Activated T-cell treated with anti-CD3 and anti-CD28 coated beads, Interleukin-2, amount 50 U/mL, for 4 hours (primary cell): Measurements from ENCODE around the gene INHA. TPM values are rescaled to one million over a fixed set of nuclear protein-coding genes. Genes with fewer than 3 reads are reported as not detected.

ENCODE experiments used
- ATAC-seq, 2 donors: fragments of 200-7000 bp; cut with Tn5 transposase; one replicate each; pipeline ENCODE4 v1.10.0; 2021
- DNase-seq: peaks from one replicate; pipeline ENCODE4 v3.0.0-alpha.2; 2020
- H3K27me3 Mint-ChIP-seq: one replicate; pipeline ENCODE4 v1.8.0; 2021; ENCODE audit warnings: low read depth, mixed read lengths
- H3K36me3 Mint-ChIP-seq: one replicate; pipeline ENCODE4 v1.8.0; 2022; ENCODE audit warnings: mixed read lengths; ENCODE audit not compliant: insufficient read depth
- H3K4me1 Mint-ChIP-seq: one replicate; pipeline ENCODE4 v1.8.0; 2021; ENCODE audit warnings: low read depth, mixed read lengths
- H3K4me3 Mint-ChIP-seq: one replicate; pipeline ENCODE4 v1.8.0; 2021; ENCODE audit warnings: mild to moderate bottlenecking, moderate library complexity, mixed read lengths
- H3K9me3 Mint-ChIP-seq: one replicate; pipeline ENCODE4 v1.8.0; 2021; ENCODE audit warnings: mixed read lengths
- total RNA-seq, 3 donors: library from RNA; stranded (reverse); gene quantifications; one replicate each; pipeline ENCODE4 v1.2.1, GENCODE V29; 2021

INHA gene
- total RNA-seq, 3 donors from 2014 or later: not detected

GRCh38 chr2:219547621-219548020 is 24.5 kb upstream of the INHA start:
- DNase-seq: no peak
- peaks cover 17% of the 10 kb centered on the region for H3K27me3 Mint-ChIP-seq
- no peaks in the 10 kb centered on the region for H3K9me3 Mint-ChIP-seq
- no peaks in the 10 kb centered on the region for H3K36me3 Mint-ChIP-seq
- H3K4me1 Mint-ChIP-seq: peaks cover 16% of the 10 kb centered on the region
- no peak overlapping the region for H3K4me3 Mint-ChIP-seq
- ATAC-seq: no peak

DNA sequence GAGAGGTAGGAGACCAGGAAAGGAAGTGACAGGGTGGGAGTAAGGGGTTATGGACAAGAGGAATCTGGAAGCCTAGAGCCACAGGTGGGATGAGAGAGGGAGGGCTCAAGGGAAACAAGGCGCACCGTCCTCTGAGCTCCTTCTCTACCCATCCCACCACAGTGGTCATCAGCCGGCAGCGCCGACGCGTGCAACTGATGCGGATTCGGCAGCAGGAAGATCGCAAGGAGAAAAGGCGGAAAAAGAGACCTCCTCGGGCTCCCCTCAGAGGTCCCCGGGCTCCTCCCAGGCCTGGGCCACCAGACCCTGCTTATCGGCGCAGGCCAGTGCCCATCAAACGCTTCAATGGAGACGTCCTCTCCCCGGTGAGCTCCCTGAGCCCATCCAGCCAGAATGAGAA is 23.1 kb upstream of the INHA start:
- H3K27me3 Mint-ChIP-seq: peaks cover 28% of the 10 kb centered on the region
- DNase-seq (no peak), ATAC-seq (no peak)
- peaks cover 16% of the 10 kb centered on the region for H3K4me1 Mint-ChIP-seq
- H3K36me3 Mint-ChIP-seq: no peaks in the 10 kb centered on the region
- no peaks in the 10 kb centered on the region for H3K9me3 Mint-ChIP-seq
- H3K4me3 Mint-ChIP-seq: no peak overlapping the region

DNA sequence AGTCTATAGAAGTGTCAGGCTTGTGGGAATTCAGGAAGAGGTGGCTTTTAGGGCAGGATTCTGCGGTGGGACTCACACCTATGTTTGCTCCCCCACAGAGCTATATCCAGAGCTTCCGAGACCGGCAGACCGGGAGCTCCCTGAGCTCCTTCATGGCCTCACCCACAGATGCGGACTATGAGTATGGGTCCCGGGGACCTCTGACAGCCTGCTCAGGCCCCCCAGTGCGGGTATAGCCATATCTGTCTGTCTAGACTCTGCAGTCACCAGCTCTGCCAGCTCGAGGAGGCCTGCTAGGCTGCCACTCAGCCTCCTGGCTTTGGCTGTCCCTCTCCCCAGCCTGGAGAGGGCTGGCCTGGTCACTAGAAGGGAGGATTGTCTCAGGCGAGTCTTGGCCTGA is 22.5 kb upstream of the INHA start:
- Mint-ChIP-seq H3K9me3 (no peaks in the 10 kb centered on the region), H3K36me3 (no peaks in the 10 kb centered on the region), H3K4me1 (peaks cover 11% of the 10 kb centered on the region), H3K4me3 (no peak overlapping the region), H3K27me3 (peaks cover 34% of the 10 kb centered on the region)
- no peak for ATAC-seq
- no peak for DNase-seq

DNA sequence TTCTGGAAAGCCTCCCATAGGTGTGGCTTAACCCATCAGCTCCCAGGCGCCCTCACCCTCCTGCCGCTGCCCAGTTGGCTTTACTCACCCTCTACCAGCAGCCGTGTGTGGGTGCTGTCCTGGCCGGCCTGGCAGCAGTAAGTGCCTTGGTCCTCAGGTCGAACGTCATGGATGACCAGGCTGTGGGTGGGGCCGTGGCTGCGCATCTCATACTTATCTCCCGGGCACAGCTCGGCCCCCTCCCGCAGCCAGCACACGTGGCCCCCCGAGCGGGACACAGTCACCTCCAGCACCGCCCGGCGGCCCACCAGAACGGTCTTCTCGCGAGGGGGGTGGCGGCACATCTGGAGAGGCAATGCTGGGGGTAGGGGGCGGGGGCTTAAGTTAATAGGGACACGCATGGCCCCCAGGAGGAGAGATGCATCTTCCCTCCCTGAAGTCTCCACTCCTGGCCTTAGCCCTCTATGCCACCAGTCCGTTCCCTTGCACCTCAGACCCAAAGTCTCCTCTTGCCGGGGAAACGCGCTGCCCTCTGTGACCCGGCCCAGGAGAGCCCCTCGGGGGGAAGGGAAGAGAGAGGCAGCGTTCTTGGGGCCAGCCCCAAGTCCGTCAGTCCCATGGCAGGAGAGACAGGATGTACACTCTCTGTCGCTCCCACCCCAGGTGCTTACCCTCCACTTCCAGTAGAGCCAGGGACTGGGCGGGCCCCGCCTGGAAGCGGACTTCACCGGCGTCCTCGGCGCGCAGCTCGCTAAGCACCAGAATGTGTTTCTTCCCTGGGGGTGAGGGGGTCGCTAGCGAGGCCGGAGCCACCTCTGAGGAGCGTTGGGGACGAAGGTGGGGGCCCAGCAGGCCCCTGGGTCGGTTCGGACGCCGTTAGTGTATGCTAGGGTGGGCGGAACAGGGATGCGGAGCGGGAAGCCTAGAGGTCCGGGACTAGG is 20.4 kb upstream of the INHA start:
- DNase-seq (no peak), ATAC-seq (peak; percentile 23 to 33)
- peaks cover 8% of the 10 kb centered on the region for H3K4me1 Mint-ChIP-seq
- H3K36me3 Mint-ChIP-seq: no peaks in the 10 kb centered on the region
- H3K4me3 Mint-ChIP-seq: peak overlapping the region; percentile 73
- H3K27me3 Mint-ChIP-seq: peaks cover 45% of the 10 kb centered on the region
- no peaks in the 10 kb centered on the region for H3K9me3 Mint-ChIP-seq

DNA sequence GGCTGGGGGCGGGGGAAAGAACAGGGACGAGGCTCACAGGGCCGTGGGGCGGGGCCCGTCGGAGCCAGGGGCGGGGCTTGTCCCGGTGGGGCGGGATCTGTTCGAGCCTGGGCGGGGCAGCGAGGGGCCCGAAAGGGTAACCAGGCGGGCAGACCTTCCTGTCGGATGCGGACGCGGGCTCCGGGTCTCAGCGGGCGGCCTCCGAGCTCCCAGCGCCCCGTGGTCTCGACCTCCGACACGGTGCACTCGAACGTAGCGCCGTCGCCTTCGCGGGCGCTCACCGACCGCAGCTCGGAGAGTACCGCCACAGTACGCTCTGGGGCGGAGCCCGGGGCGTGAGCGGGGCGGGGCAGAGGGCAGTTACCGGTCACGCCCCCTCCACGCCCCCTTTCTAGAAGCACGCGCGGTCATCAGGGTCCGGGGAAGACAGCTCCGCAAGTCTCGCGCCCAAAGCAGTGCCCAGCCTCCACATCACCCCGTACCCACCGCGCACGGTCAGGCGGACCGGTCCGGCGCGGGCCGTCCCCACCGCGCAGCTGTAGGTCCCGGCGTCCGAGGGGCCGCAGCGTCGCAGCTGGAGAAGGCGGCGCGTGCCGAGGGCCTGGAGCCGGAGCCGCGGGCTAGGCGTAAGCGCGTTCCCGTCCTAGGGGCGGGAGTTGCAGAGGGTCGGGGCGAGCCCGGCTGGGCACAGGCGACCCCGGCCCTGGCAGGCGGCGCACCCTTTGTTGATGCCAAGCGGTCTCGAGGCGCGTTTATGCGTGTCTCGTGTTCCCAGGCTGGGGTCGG is 19.5 kb upstream of the INHA start:
- peaks cover 8% of the 10 kb centered on the region for H3K4me1 Mint-ChIP-seq
- no peaks in the 10 kb centered on the region for H3K9me3 Mint-ChIP-seq
- peak overlapping the region; percentile 73 for H3K4me3 Mint-ChIP-seq
- DNase-seq: peak; percentile 72
- peaks cover 46% of the 10 kb centered on the region for H3K27me3 Mint-ChIP-seq
- ATAC-seq: peak; percentile 91 to 93
- H3K36me3 Mint-ChIP-seq: no peaks in the 10 kb centered on the region

GRCh38 chr2:219553168-219553417 is 19.0 kb upstream of the INHA start:
- no peak for DNase-seq
- Mint-ChIP-seq H3K9me3 (no peaks in the 10 kb centered on the region), H3K4me3 (peak overlapping the region; percentile 61), H3K36me3 (no peaks in the 10 kb centered on the region), H3K27me3 (peaks cover 46% of the 10 kb centered on the region), H3K4me1 (peaks cover 8% of the 10 kb centered on the region)
- no peak for ATAC-seq

DNA sequence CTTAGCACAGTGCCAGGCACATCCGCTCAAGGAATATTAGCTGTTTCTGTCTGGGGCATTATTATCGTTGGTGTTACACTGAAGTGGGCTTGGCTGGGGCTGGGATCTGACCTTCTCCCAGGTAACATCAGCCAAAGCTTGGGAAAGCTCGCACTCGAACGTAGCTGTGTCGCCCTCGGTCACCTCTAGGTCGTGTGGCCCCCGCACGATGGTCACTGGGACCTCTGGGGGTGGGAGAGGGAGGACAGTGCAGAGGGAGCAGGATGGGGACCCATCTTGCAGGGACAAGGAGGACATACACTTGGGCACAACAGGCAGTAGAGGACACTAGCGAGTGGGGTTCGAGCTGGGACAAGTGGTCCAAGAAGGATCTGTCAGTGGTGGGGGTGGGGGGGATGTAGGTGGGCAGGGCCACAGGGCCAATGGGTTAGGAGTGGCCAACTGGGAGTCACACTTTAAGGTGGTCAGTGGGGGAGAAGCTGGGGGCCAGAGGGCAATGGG is 18.6 kb upstream of the INHA start:
- H3K4me3 Mint-ChIP-seq: peak overlapping the region; percentile 61
- DNase-seq (no peak), ATAC-seq (no peak)
- H3K36me3 Mint-ChIP-seq: no peaks in the 10 kb centered on the region
- H3K27me3 Mint-ChIP-seq: peaks cover 43% of the 10 kb centered on the region
- no peaks in the 10 kb centered on the region for H3K9me3 Mint-ChIP-seq
- peaks cover 8% of the 10 kb centered on the region for H3K4me1 Mint-ChIP-seq

GRCh38 chr2:219554350-219554749 is 17.8 kb upstream of the INHA start:
- peaks cover 43% of the 10 kb centered on the region for H3K27me3 Mint-ChIP-seq
- DNase-seq (no peak), ATAC-seq (no peak)
- H3K4me1 Mint-ChIP-seq: peaks cover 8% of the 10 kb centered on the region
- no peaks in the 10 kb centered on the region for H3K36me3 Mint-ChIP-seq
- no peak overlapping the region for H3K4me3 Mint-ChIP-seq
- no peaks in the 10 kb centered on the region for H3K9me3 Mint-ChIP-seq

DNA sequence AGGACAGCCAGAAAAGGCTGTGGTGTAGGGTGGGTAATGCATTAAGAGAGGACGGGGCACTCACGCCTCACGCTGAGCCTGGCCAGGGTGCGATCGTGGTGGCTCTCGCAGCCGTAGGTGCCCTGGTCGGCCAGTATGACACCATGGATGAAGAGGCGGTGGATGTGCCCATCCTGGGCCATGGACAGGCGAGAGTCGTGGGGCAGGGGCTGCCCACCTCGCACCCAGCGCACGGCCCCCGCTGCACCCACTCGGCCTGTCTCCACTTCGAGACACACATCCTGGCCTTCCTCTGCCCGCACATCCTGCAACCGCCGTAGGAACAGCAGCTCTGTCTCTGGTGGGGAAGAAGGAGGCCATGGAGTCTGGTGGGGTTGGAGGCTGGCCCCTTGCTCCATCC is 16.2 kb upstream of the INHA start:
- Mint-ChIP-seq H3K4me3 (no peak overlapping the region), H3K36me3 (no peaks in the 10 kb centered on the region), H3K9me3 (no peaks in the 10 kb centered on the region), H3K27me3 (peaks cover 42% of the 10 kb centered on the region), H3K4me1 (peaks cover 8% of the 10 kb centered on the region)
- no peak for DNase-seq
- ATAC-seq: no peak

GRCh38 chr2:219556413-219556812 is 15.7 kb upstream of the INHA start:
- peaks cover 40% of the 10 kb centered on the region for H3K27me3 Mint-ChIP-seq
- no peaks in the 10 kb centered on the region for H3K36me3 Mint-ChIP-seq
- peaks cover 8% of the 10 kb centered on the region for H3K4me1 Mint-ChIP-seq
- no peak for DNase-seq
- no peak for ATAC-seq
- H3K4me3 Mint-ChIP-seq: no peak overlapping the region
- H3K9me3 Mint-ChIP-seq: no peaks in the 10 kb centered on the region

- H3K9me3 Mint-ChIP-seq: no peaks in the 10 kb centered on the region
- H3K36me3 Mint-ChIP-seq: no peaks in the 10 kb centered on the region
- H3K4me1 Mint-ChIP-seq: peaks cover 3% of the 10 kb centered on the region
- peaks cover 35% of the 10 kb centered on the region for H3K27me3 Mint-ChIP-seq
- ATAC-seq: no peak
- H3K4me3 Mint-ChIP-seq: no peak overlapping the region
- DNase-seq: no peak
These were observed 14.8 kb upstream of the INHA start for GRCh38 chr2:219557320-219557719.

- peaks cover 38% of the 10 kb centered on the region for H3K27me3 Mint-ChIP-seq
- DNase-seq: no peak
- H3K9me3 Mint-ChIP-seq: no peaks in the 10 kb centered on the region
- H3K4me3 Mint-ChIP-seq: no peak overlapping the region
- ATAC-seq: no peak
- H3K4me1 Mint-ChIP-seq: peaks cover 3% of the 10 kb centered on the region
- no peaks in the 10 kb centered on the region for H3K36me3 Mint-ChIP-seq
These were observed 14.0 kb upstream of the INHA start for GRCh38 chr2:219557791-219558785.

DNA sequence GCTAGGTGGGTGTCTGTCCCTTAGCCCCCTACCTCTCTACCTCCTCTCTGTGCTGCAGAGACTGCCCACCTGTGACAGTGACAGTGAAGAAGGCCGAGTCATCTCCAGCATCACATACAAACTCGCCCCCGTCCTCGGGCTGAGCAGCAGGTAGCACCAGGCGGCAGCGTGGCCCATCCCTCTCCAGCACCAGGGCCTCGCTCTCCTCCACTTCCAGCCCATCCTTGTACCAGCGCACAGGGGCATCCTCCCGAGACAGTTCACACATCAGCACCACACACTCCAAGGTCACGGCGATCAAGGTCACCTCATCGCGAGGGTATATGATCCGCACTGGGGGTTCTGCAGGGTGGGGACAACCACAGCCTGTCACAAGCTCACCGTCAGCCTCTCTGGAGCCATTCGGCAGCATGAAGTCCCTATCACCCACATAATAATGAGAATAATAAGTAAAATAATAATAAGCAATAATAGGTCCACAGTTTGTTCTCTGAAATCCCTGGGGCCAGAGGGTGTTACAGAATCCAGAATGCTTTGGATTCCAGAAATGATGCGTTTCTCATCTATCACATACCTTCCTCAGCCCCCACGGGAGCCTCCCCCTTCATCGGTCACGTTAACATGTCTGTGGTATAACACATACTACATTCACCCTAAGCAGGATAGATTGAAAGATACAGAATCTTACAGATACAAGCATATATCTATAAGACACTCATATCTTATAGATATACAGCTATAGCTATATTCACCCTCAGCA is 12.8 kb upstream of the INHA start:
- H3K4me3 Mint-ChIP-seq: no peak overlapping the region
- H3K9me3 Mint-ChIP-seq: no peaks in the 10 kb centered on the region
- H3K4me1 Mint-ChIP-seq: no peaks in the 10 kb centered on the region
- no peak for DNase-seq
- no peaks in the 10 kb centered on the region for H3K36me3 Mint-ChIP-seq
- H3K27me3 Mint-ChIP-seq: peaks cover 27% of the 10 kb centered on the region
- ATAC-seq: no peak
